ENCODE data around the gene AGMAT.

AGMAT gene

GRCh38 chr1:15522551-15522950, 62.3 kb downstream of the AGMAT start:
- no peak for DNase-seq

Measured in retina (tissue), 1 donor.